ENCODE measurements around the gene CLDN5.

CLDN5 gene

GRCh38 chr22:19520566-19521305 lies 3.5 kb downstream of the CLDN5 start:
- DNase-seq: no peak

DNA sequence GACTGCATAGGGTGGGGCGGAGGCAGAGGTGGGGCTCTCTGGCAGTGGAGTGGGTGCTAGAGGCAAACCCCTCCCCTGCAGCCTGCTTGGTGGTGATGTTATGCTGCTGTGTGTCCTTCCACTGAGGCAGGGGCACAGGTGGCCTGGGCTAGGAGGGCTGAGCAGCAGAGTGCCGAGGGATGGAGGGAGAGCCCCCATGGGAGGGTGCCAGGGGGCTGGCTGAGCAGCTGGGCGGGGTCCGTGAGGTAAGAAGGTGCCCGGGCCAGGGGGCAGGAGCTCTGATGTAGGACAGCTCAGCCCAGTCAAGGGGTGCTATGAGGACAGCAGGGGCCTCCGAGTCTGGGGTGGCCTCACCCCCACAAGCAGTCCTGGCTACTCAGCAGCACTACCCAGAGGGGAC lies 4.2 kb downstream of the CLDN5 start:
- no peak for DNase-seq

GRCh38 chr22:19519041-19519926 lies 4.9 kb downstream of the CLDN5 start:
- no peak for DNase-seq

- no peak for DNase-seq
Measured at GRCh38 chr22:19518635-19519034, 5.6 kb downstream of the CLDN5 start.

- DNase-seq: no peak
Measured at GRCh38 chr22:19517919-19518611, 6.1 kb downstream of the CLDN5 start.

DNA sequence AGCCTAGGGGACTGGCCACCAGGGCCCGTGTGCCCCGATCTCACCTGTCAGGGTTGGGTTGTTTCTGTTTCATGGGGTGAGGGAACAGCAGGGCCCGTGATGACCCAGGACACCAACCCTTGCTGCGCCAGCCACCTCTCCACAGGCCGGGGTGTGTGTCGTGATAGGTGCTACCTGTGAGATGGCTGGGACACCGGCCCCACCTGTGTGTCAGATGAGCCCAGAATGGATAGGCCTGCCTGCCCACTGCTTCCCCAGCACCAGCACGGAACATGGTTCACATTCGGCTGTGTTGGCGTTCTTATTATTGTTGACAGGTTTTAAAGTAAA lies 7.1 kb downstream of the CLDN5 start:
- DNase-seq: no peak

DNA sequence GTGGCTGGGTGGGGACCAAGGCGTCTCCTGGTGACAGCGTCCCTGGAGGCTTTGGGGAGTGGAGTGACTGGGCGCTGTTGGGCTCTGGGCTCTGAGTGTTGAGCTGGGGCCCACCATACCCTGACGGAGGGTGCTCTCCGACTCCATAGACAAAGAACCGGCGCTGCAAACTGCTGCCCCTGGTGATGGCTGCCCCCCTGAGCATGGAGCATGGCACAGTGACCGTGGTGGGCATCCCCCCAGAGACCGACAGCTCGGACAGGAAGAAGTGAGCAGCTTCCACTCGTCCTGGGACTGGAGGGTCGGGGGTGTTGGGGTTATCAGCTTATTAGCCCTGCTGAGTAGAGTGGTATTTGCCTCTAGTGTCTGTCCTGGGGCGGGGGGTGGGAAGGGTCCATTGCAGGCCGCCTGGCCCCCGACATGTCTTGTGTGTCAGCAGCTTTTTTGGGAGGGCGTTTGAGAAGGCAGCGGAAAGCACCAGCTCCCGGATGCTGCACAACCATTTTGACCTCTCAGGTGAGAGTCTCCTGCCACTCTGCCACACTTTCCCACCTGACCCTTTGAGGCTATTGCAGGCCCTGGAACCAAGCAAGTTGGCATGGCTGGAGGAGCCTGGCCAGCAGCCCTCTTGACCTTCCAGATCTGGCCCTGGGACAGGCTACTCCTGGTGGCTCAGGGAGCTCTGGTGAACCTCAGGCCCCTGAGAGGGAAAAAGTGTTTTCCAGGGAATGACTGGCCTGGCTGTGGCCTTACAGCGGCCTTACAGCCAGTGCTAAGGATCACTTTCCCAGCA lies 7.6 kb downstream of the CLDN5 start:
- no peak for DNase-seq

DNA sequence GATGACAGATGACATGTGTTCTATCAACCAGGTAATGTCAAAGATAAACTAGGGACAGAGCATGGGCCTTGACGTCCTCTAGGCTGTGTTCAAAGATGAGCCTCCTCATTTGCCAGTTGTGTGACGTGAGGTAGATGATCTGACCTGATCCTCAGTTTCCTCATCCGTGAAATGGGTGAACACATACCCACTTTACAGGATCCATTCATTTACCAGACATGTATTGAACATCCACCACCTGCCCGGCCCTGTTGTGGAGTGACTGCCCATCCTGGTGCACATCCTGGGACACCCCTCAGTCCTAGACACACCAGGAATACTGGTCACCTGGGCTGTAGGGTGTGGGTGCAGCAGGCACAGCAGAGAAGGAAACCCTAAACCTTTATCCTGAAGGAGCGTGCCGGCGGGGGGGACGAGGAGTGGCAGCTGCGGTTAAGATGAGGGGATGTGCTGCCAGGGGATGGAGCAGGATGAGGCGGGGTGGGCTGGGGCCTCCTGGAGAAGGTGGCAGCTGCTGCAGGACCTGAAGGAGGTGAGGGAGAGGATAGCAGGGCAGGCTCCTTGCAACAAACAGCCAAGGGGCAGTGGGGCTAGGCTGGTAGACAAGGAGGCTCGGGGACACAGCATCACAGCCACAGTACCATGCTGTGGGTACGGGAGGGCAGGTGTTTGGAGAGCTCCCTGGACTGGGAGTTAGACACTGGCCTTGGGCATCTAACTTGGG lies 8.4 kb downstream of the CLDN5 start:
- DNase-seq: no peak

- no peak for DNase-seq
Measured at GRCh38 chr22:19514831-19515565, 9.2 kb downstream of the CLDN5 start.

- DNase-seq: no peak
Measured at GRCh38 chr22:19513823-19514222, 10.4 kb downstream of the CLDN5 start.

DNA sequence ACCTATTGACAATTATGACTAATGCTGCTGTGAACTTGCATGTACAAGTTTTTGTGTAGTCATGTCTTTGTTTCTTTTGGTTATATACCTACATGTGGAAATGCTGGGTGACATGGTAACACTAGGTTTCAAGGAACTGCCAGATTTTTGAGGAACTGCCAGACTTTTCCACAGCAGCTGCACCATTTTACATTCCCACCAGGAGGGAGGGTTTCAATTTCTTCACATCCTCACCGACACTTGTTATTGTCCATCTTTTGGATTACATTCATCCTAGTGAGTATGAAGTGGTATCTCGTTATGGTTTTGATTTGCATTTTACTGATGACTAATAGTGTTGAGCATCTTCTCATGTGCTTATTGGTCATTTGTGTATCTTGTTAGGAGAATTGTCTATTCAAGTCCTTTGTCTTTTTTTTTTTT lies 13.3 kb downstream of the CLDN5 start:
- no peak for DNase-seq

DNA sequence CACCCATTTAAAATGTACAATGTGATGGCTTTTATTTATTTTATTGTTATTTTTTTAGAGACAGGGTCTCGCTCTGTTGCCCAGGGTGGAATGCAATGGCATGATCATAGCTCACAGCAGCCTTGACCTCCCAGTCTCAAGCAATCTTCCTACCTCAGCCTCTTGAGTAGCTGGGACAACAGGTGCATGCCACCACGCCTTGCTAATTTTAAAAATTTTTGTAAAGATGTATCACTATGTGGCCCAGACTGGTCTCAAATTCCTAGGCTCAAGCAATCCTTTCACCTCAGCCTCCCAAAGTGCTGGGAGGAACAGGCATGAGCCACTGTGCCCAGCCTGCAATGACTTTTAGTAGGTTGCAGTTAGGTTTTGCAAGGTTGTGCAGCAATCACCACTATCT lies 14.3 kb downstream of the CLDN5 start:
- no peak for DNase-seq

- no peak for DNase-seq
Measured at GRCh38 chr22:19509191-19509590, 15.0 kb downstream of the CLDN5 start.

DNA sequence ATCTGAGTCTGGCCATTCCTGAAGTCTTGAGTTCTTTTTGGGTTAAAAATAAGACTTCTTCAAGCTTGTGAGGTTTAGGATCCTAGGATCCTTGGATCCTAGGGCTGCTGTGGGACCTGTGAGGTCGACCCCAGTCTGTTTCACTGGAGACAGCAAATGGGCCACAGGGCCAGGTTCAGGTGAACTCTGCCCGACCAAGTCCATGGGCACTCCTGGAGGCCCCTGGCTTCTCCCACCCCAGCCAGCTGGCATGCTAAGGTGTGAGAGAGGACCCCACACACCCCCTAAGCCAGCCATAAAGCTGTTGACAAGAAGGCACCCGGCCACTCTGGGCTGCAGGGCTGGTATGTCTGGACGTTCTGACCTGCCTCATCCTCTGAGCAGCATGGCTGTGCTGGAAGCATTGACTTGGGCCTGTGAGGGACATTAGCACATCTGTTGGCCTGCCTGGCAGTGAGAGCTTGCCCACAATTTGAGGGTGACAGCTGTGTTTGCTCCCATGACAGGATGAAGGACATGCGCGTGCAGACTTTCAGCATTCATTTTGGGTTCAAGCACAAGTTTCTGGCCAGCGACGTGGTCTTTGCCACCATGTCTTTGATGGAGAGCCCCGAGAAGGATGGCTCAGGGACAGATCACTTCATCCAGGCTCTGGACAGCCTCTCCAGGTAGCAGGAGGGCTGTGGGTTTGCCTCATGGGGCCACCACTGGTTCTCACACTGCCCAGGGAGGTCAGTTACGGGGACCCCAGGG lies 16.0 kb downstream of the CLDN5 start:
- DNase-seq: no peak

DNA sequence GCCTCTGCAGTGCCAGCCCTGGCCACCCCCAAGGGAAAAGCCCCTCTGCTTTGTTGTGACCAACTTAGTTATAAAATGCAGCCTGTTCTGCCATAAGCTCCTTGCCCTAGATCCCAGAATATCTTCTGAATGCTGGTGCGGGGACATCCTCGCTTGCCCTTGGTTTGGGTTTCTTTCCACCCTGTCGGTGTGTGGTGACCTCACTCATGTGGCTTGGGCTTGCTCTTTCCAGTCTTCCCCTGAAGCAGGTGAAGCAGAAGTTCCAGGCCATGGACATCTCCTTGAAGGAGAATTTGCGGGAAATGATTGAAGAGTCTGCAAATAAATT lies 16.7 kb downstream of the CLDN5 start:
- no peak for DNase-seq

DNA sequence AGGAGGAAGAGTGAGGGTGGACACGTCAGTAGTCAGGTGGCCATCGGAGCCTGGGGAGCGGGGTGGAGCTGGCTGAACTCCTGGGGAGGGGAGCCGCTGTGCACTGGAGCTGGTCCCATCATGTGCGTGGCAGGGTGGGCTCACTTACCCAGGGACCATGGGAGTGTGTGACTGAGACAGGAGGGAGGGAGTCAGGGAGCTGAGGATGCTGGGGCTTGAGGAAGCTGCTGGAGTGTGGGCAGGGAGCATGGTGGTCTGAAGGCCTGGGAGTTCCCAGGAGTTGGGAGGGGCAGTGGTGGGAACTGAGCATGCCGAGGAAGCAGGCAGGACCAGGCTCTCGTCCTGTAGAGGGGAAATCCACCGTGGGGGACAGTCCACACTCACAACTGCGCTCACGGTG lies 18.0 kb downstream of the CLDN5 start:
- DNase-seq: no peak

DNA sequence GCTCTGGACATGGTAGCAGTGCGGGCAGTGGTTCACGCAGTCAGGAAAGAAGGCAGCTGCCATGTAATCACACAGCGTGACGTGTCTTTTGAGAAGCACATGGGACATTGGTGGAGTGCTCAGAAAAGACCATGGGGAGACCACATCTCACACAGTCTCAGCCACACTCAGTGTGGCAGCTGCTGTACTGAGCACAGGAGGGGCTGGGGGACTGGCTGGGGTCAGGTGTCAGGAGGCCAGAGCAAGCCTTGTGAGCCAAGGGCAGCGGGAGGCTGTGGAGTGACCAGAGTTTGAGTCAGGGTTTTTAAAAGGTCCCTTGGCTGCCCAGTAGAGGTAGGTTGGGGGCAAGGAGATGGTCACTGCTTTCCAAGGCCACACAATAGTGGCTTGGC lies 18.5 kb downstream of the CLDN5 start:
- DNase-seq: no peak

DNA sequence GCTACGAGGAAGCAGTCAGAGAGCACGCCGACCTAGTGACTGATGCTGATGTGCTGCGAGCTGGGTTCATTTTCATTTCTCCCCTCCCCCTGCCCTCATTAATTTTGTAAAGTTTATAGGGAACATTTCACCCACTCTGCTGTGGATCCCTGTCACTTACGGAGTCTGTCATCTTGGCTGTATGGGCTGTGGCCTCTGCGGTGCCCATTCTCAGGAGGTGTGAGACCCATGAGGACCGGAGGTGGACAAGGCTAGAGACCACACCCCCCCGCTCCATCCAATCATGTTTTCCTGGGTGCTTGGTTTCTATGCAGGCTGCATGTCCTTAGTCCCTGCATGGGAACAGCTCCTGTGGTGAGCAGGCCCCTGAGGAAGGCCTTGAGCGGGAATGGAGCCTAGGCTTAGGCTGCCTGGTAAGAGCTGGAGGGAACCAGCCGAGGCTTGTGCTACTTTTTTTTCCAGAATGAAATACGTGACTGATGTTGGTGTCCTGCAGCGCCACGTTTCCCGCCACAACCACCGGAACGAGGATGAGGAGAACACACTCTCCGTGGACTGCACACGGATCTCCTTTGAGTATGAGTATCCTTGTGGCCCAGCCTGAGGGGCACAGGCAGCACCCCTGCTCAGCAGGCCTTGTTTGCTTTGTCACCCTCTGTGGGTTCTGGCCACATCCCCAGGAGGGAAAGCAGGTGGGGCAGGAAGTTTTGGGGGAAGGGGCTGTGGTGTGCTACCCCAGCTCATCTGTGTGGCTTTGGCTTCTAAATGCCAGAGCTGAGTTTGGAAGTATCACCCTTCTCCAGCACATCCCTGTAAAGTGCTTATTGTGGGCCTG lies 19.1 kb downstream of the CLDN5 start:
- DNase-seq: no peak

GRCh38 chr22:19503869-19504268 lies 20.3 kb downstream of the CLDN5 start:
- no peak for DNase-seq

DNA sequence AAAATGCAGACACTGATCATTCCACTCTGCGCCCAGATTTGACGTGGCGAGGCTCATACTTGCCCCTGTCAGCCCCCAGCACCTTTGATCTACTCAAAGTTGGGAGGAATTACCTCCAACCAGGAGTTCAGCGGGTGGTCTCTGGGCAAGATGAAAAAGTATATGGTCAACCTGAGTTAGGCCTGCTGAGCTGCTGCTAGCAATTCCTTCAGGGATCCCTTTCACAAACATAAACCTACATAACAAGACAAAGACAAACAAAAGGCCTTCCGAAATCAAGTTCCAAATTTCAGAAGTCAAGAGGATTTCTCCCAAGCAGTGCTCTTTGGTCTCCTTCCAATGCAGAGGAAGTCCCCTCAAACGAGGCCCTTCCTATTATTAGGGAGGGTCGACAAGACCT lies 20.8 kb downstream of the CLDN5 start:
- no peak for DNase-seq
